Measurements from ENCODE around the gene PKN1. TPM values are rescaled to one million over a fixed set of nuclear protein-coding genes. Genes with fewer than 3 reads are reported as not detected.

Gene PKN1
- total and polyA plus RNA-seq, 9 of the 15 experiments (the other 6 are each of a cell fraction or from before 2014, with no cell fraction given) = 0.30 to 228 (median 77.5) TPM

GRCh38 chr19:14479309-14479974, 46.3 kb downstream of the PKN1 start:
- Histone ChIP-seq H3K9ac (ENCODE audit: insufficient read depth in 1 of 2, low read depth in 2 of 2, low read length in 2 of 2) (peak overlapping the region in 1 of 2 experiments; percentile 85; a peak in 2 of 4 replicates), H4K20me1 (replicated peaks; ENCODE audit: control insufficient read depth, insufficient read depth, low read length) (no peaks in the 10 kb centered on the region), H3K4me3 (no peak overlapping the region), H3K9me3 (replicated peaks; ENCODE audit: control insufficient read depth, insufficient read depth, low read depth, low read length) (no peaks in the 10 kb centered on the region), H3K27ac (ENCODE audit: extremely low read depth, low read depth, low read length) (no peak overlapping the region), H3K27me3 (ENCODE audit: control insufficient read depth in 2 of 2, insufficient read depth in 2 of 2, low read length in 2 of 2) (no peaks in the 10 kb centered on the region), H3K79me2 (ENCODE audit: control insufficient read depth, insufficient read depth, low read length) (no peaks in the 10 kb centered on the region), H3K9me1 (ENCODE audit: control insufficient read depth, insufficient read depth, low read length) (no peaks in the 10 kb centered on the region), H3K36me3 (ENCODE audit: control insufficient read depth, insufficient read depth, low read length) (peaks cover 19% of the 10 kb centered on the region; the same call in 2 of the 3 replicates), H2AFZ (ENCODE audit: low read depth, low read length) (no peak overlapping the region), H3K4me2 (ENCODE audit: insufficient read depth, low read length) (no peak overlapping the region), H3K4me1 (replicated peaks in 1 of 2; ENCODE audit: control insufficient read depth in 2 of 2, insufficient read depth in 2 of 2, low read length in 2 of 2) (peaks cover 9 to 57% of the 10 kb centered on the region in 2 experiments)
- DNase-seq (ENCODE audit: extremely low read depth in 1 of 4, low spot score in 3 of 4) (no peak), ATAC-seq (no peak), FAIRE-seq (no peak)
- ChIA-PET POLR2A (interaction anchor here (0.6 kb wide), 1 partner anchor 73 kb away, joined by 3 read pairs; no protein-coding TSS in a partner anchor), CTCF (ENCODE audit: low intra/inter-chr PET ratio) (interaction anchor here (1.2 to 2.3 kb wide), 3 partner anchors 329 to 599 kb away, joined by 3 to 7 read pairs (median 6); partner anchors contain the start of gene ASF1B)
- BruUV-seq (replicated peaks) = no TSS peak
- intact Hi-C loops (cut with micrococcal nuclease) (no loop called here), in situ Hi-C loops (cut with MboI) (loop anchor here (5.0 kb wide), 1 partner anchor 282 kb away; no protein-coding TSS in a partner anchor)
- 85% methylated on average over 8 of the region's 14 CpGs for WGBS (ENCODE audit: insufficient coverage, low coverage, missing lambda C conversion rate)
- TF ChIP-seq BRCA1 (IDR thresholded peaks at IDR 0.05) (no peak), BRCA1 (CRISPR knock-in tag; IDR thresholded peaks at IDR 0.05) (0 out of 2 replicates have a peak, but pooled peaks have one; percentile 0), CBX1 (IDR thresholded peaks at IDR 0.05; ENCODE audit: low read depth) (no peak), RBM22 (IDR thresholded peaks at IDR 0.05; ENCODE audit: low read depth, low read length, poor library complexity, severe bottlenecking) (peak; percentile 0)
